ENCODE data around the gene RARB.
A peak's percentile ranks its signal among the peaks of the same experiment; 100 is the strongest.

RARB gene

DNA sequence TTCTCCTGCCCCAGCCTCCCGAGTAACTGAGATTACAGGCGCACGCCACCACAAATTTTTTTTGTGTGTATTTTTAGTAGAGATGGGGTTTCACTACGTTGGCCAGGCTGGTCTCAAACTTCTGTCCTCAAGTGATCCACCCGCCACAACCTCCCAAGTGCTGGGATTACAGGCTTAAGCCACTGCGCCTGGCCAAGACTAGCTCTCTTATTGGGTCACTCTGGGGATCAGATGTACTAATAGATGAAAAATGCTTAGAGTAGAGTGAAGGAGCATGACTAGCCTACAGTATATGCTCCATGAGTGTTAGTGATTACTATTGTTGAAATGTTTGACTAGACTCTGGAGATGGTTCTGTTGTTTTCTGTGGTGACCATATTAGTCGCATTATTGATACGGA is 21.8 kb downstream of the RARB start:
- Histone ChIP-seq H3K27me3 (ENCODE audit: control insufficient read depth, insufficient read depth, low read length) (no peaks in the 10 kb centered on the region), H3K4me3 (ENCODE audit: low read depth, low read length) (no peak overlapping the region), H3K9me3 (ENCODE audit: control insufficient read depth, insufficient read depth, low read depth, low read length) (no peaks in the 10 kb centered on the region), H3K9ac (ENCODE audit: low read length) (no peak overlapping the region), H3K36me3 (ENCODE audit: control insufficient read depth, insufficient read depth, low read length) (no peaks in the 10 kb centered on the region), H3K4me1 (ENCODE audit: control insufficient read depth, insufficient read depth, low read length) (peaks cover 25% of the 10 kb centered on the region), H3K27ac (ENCODE audit: low read depth, low read length) (no peak overlapping the region)

DNA sequence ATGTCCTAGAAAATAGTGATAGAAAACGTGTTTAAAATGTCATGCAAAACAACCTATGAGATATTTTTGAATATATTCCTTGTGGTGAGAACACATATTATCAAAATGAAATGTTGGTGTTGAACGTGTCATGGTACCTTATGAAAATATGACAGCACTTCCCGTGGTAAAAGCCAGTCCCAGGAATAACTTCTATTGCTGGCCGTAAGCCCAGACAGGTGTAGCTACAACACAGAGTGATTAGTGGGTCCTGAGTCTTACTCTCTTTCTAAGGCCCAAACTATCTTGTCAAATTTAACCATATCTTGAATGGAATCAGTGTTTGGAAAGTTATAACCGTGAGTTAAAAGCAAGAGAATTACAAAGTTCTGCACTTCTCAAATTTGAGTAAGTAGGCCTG is 24.1 kb downstream of the RARB start:
- Histone ChIP-seq H3K9me3 (ENCODE audit: control insufficient read depth, insufficient read depth, low read depth, low read length) (no peaks in the 10 kb centered on the region), H3K9ac (ENCODE audit: low read length) (no peak overlapping the region), H3K4me1 (ENCODE audit: control insufficient read depth, insufficient read depth, low read length) (peaks cover 40% of the 10 kb centered on the region), H3K4me3 (ENCODE audit: low read depth, low read length) (no peak overlapping the region), H3K27me3 (ENCODE audit: control insufficient read depth, insufficient read depth, low read length) (no peaks in the 10 kb centered on the region), H3K27ac (ENCODE audit: low read depth, low read length) (no peak overlapping the region), H3K36me3 (ENCODE audit: control insufficient read depth, insufficient read depth, low read length) (no peaks in the 10 kb centered on the region)

DNA sequence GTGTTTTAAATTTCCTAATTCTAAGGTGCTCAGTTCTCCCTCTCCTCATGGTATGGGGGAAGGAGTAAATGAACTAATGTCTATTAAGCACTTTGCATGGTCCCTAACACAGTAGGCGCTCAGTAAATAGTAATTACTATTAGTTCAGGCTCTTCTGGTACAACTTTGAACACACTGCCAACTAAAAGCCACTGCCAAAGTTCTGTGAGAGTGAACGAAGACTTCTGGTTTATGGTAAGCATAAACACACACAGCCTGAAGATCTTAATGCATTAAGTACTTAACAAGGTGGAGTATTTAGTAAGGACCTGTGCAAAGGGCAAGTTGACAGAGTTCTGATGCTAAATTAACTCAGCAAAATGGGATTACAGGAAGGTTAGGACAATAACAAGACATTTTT is 24.7 kb downstream of the RARB start:
- Histone ChIP-seq H3K4me1 (ENCODE audit: control insufficient read depth, insufficient read depth, low read length) (peaks cover 43% of the 10 kb centered on the region), H3K4me3 (ENCODE audit: low read depth, low read length) (no peak overlapping the region), H3K27me3 (ENCODE audit: control insufficient read depth, insufficient read depth, low read length) (no peaks in the 10 kb centered on the region), H3K36me3 (ENCODE audit: control insufficient read depth, insufficient read depth, low read length) (no peaks in the 10 kb centered on the region), H3K9ac (ENCODE audit: low read length) (no peak overlapping the region), H3K27ac (ENCODE audit: low read depth, low read length) (no peak overlapping the region), H3K9me3 (ENCODE audit: control insufficient read depth, insufficient read depth, low read depth, low read length) (no peaks in the 10 kb centered on the region)

- no peak overlapping the region for H3K9ac ChIP-seq (ENCODE audit: low read length)
Measured at GRCh38 chr3:25453619-25454004, 25.5 kb downstream of the RARB start.

DNA sequence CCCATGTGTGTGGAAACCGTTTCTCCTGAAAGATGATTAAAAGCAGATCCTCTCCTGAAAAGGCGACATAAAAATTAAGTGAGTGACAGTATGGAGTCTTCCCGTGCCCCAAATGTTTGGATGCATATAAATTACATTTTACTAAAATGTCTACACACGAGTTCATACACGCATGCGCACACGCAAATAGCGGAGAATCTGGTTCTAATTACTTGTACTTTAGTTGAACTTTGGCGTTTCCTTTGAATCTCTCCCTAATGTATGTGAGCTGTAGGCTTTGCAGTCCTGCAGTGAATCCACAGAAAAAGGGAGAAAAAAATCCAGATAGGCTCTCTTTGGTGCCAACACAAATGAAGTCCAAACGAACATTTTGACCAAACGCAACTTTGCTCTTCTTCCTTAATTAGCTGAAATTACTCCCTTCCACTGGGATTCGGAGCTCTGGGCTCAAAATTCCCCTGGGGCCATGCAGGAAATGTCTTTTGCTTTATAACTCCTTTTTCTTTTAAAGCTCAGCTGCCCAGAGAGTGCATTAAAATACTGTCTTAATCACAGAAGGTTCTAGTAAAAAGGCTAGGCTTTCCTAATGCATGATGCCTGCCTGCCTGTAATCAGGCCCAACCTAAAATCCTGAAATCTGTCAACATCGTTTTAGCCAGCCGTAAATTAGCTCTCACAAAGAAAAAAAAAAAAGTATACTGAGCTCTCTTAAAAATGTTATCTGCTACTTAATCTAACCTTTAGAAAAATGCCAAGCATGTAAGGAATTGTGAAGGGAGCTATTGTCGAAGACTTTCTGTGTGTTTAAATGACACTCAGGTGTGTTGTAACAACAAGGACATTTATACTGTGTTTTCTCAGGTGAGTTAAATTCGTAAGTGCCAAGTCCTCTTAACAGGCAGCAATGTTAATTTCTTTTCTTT is 26.2 kb downstream of the RARB start:
- Histone ChIP-seq H3K9me3 (ENCODE audit: control insufficient read depth, insufficient read depth, low read depth, low read length) (no peaks in the 10 kb centered on the region), H3K27me3 (ENCODE audit: control insufficient read depth, insufficient read depth, low read length) (no peaks in the 10 kb centered on the region), H3K36me3 (ENCODE audit: control insufficient read depth, insufficient read depth, low read length) (no peaks in the 10 kb centered on the region), H3K27ac (ENCODE audit: low read depth, low read length) (peak overlapping the region; percentile 32; the same call in 1 of the 2 replicates), H3K4me1 (ENCODE audit: control insufficient read depth, insufficient read depth, low read length) (peaks cover 37% of the 10 kb centered on the region), H3K4me3 (ENCODE audit: low read depth, low read length) (no peak overlapping the region), H3K9ac (ENCODE audit: low read length) (no peak overlapping the region)

More at GRCh38 chr3:25453619-25454004, 25.5 kb downstream of the RARB start:
- Histone ChIP-seq H3K9me3 (ENCODE audit: control insufficient read depth, insufficient read depth, low read depth, low read length) (no peaks in the 10 kb centered on the region), H3K4me1 (ENCODE audit: control insufficient read depth, insufficient read depth, low read length) (peaks cover 43% of the 10 kb centered on the region), H3K27me3 (ENCODE audit: control insufficient read depth, insufficient read depth, low read length) (no peaks in the 10 kb centered on the region), H3K4me3 (ENCODE audit: low read depth, low read length) (no peak overlapping the region), H3K27ac (ENCODE audit: low read depth, low read length) (peak overlapping the region; percentile 32; the same call in 1 of the 2 replicates), H3K36me3 (ENCODE audit: control insufficient read depth, insufficient read depth, low read length) (no peaks in the 10 kb centered on the region)

- H3K9me3 ChIP-seq (ENCODE audit: control insufficient read depth, insufficient read depth, low read depth, low read length): no peaks in the 10 kb centered on the region
- H3K36me3 ChIP-seq (ENCODE audit: control insufficient read depth, insufficient read depth, low read length): no peaks in the 10 kb centered on the region
- no peak overlapping the region for H3K27ac ChIP-seq (ENCODE audit: low read depth, low read length)
- H3K27me3 ChIP-seq (ENCODE audit: control insufficient read depth, insufficient read depth, low read length): no peaks in the 10 kb centered on the region
- no peak overlapping the region for H3K4me3 ChIP-seq (ENCODE audit: low read depth, low read length)
- H3K4me1 ChIP-seq (ENCODE audit: control insufficient read depth, insufficient read depth, low read length): peaks cover 34% of the 10 kb centered on the region
- no peak overlapping the region for H3K9ac ChIP-seq (ENCODE audit: low read length)
Measured at GRCh38 chr3:25455441-25456132, 27.5 kb downstream of the RARB start.

DNA sequence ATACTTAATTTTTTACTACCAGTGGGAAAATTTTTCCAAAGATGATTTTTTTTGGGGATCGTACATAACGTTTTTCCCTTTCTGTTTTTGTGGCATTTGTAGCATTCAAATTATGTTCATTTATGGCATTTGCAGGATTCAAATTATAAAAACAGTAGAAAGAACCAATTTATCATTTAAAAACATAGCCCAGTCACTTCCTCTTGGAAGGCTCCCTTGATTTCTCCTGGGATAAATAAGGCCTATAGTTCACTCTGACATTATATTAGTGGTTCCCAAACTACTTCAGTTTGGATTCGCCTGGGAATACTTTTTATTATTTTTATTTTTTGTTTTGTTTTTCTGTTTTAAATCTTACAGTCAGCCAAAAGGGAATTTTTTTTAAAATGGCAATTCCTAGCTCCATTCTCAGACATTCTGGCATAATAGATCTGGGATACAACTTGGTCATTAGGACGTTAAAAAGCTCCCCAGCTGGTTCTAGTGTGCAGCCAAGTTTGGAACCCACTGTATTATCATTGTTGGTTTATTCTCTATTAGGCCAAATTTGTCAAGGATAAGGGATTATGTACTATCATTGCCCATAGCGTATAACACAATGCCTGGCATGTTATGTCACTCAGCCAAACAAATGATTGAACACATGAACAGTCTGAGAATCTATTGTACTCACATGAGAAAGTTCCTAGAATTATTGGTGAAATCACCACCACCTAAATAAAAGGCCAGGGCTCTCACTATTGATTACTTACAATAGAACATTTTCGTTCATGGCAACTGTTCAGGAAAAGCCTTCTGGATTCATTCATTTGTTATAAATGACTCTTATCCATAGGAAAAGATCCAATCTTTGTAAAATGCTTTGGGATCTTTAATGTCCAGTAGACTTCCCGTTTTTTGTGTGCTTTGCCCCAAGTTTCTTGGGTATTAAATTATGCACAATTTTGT is 28.9 kb downstream of the RARB start:
- Histone ChIP-seq H3K27me3 (ENCODE audit: control insufficient read depth, insufficient read depth, low read length) (no peaks in the 10 kb centered on the region), H3K4me3 (ENCODE audit: low read depth, low read length) (no peak overlapping the region), H3K36me3 (ENCODE audit: control insufficient read depth, insufficient read depth, low read length) (no peaks in the 10 kb centered on the region), H3K9me3 (ENCODE audit: control insufficient read depth, insufficient read depth, low read depth, low read length) (no peaks in the 10 kb centered on the region), H3K9ac (ENCODE audit: low read length) (no peak overlapping the region), H3K27ac (ENCODE audit: low read depth, low read length) (no peak overlapping the region), H3K4me1 (ENCODE audit: control insufficient read depth, insufficient read depth, low read length) (peaks cover 34% of the 10 kb centered on the region)

GRCh38 chr3:25457671-25458419 is 29.8 kb downstream of the RARB start:
- Histone ChIP-seq H3K27me3 (ENCODE audit: control insufficient read depth, insufficient read depth, low read length) (no peaks in the 10 kb centered on the region), H3K9me3 (ENCODE audit: control insufficient read depth, insufficient read depth, low read depth, low read length) (no peaks in the 10 kb centered on the region), H3K4me3 (ENCODE audit: low read depth, low read length) (no peak overlapping the region), H3K36me3 (ENCODE audit: control insufficient read depth, insufficient read depth, low read length) (no peaks in the 10 kb centered on the region), H3K9ac (ENCODE audit: low read length) (no peak overlapping the region), H3K4me1 (ENCODE audit: control insufficient read depth, insufficient read depth, low read length) (peaks cover 34% of the 10 kb centered on the region), H3K27ac (ENCODE audit: low read depth, low read length) (no peak overlapping the region)

GRCh38 chr3:25458420-25458814 is 30.4 kb downstream of the RARB start:
- Histone ChIP-seq H3K27ac (ENCODE audit: low read depth, low read length) (no peak overlapping the region), H3K9ac (ENCODE audit: low read length) (no peak overlapping the region), H3K27me3 (ENCODE audit: control insufficient read depth, insufficient read depth, low read length) (no peaks in the 10 kb centered on the region), H3K4me1 (ENCODE audit: control insufficient read depth, insufficient read depth, low read length) (peaks cover 33% of the 10 kb centered on the region), H3K9me3 (ENCODE audit: control insufficient read depth, insufficient read depth, low read depth, low read length) (no peaks in the 10 kb centered on the region), H3K36me3 (ENCODE audit: control insufficient read depth, insufficient read depth, low read length) (no peaks in the 10 kb centered on the region), H3K4me3 (ENCODE audit: low read depth, low read length) (no peak overlapping the region)

GRCh38 chr3:25460751-25461150 is 32.7 kb downstream of the RARB start:
- Histone ChIP-seq H3K4me1 (ENCODE audit: control insufficient read depth, insufficient read depth, low read length) (peaks cover 12% of the 10 kb centered on the region), H3K4me3 (ENCODE audit: low read depth, low read length) (no peak overlapping the region), H3K9me3 (ENCODE audit: control insufficient read depth, insufficient read depth, low read depth, low read length) (no peaks in the 10 kb centered on the region), H3K36me3 (ENCODE audit: control insufficient read depth, insufficient read depth, low read length) (no peaks in the 10 kb centered on the region), H3K9ac (ENCODE audit: low read length) (no peak overlapping the region), H3K27me3 (ENCODE audit: control insufficient read depth, insufficient read depth, low read length) (no peaks in the 10 kb centered on the region), H3K27ac (ENCODE audit: low read depth, low read length) (no peak overlapping the region)
